HEK293 (cell line): ENCODE measurements around the gene ADAT2.

Experiments used
- SP2 ChIP-seq: fragments of 450-650 bp; formaldehyde crosslinking; IDR thresholded peaks from 2 replicates; pipeline ENCODE4 v1.5.1; 2016; ENCODE audit warnings: missing biosample characterization, missing genetic modification characterization
- ZFP37 ChIP-seq: fragments of 450-650 bp; formaldehyde crosslinking; IDR thresholded peaks from 2 replicates; pipeline ENCODE4 v1.5.1; 2016; ENCODE audit warnings: missing biosample characterization, missing genetic modification characterization
- ZSCAN23 ChIP-seq: fragments of 450-650 bp; formaldehyde crosslinking; IDR thresholded peaks from 2 replicates; pipeline ENCODE4 v1.5.1; 2016; ENCODE audit warnings: missing biosample characterization, missing genetic modification characterization
- TF ChIP-seq, protein P1 (sequence below): fragments of 450-650 bp; formaldehyde crosslinking; IDR thresholded peaks from 2 replicates; pipeline ENCODE4 v1.5.1; 2016; ENCODE audit warnings: missing biosample characterization, missing genetic modification characterization, low read depth

DNA sequence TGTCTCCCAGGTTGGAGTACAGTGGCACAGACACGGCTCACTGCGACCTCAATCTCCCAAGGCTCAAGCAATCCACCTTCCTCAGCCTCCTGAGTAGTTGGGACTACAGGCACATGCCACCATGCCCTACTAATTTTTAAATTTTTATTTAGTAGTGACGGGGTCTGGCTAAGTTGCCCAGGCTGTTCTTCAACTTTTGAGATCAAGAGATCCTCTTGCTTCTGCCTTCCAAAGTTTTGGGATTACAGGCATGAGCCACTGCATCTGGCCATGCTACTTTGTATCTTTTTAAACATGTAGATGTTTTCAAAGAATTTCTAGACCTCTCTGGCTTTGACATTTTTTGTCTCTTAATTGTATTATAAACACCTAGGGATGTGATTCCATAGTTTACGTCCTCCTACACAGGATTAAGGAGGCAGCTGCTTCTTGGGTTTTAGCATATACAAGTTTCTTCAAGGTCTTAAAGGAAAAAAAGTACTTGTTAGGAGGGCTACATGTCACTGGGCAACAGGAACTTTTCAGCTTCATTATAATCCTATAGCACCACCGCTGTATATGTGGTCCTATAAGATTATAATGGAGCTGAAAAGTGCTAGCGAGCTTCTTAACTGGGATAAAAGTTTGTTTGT is 1.3 kb downstream of the ADAT2 start:
- TF ChIP-seq ZSCAN23 = no peak
- no peak for TF ChIP-seq SP2 (tag by site-specific recombination)
- no peak for TF ChIP-seq ZFP37 (tag by site-specific recombination)
- TF ChIP-seq, protein P1, sequence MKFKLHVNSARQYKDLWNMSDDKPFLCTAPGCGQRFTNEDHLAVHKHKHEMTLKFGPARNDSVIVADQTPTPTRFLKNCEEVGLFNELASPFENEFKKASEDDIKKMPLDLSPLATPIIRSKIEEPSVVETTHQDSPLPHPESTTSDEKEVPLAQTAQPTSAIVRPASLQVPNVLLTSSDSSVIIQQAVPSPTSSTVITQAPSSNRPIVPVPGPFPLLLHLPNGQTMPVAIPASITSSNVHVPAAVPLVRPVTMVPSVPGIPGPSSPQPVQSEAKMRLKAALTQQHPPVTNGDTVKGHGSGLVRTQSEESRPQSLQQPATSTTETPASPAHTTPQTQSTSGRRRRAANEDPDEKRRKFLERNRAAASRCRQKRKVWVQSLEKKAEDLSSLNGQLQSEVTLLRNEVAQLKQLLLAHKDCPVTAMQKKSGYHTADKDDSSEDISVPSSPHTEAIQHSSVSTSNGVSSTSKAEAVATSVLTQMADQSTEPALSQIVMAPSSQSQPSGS (tag by site-specific recombination) = no peak
